DMS79 (cell line): ENCODE results near the gene RPL5.
"Not testable (repeated sequence)": the region's sequence is repeated elsewhere in the genome, so short reads cannot be mapped to it uniquely, and the experiment has no call there.

Experiments used
- DNase-seq: peaks from one replicate; lab custom pipeline; 2025; lab: John Stamatoyannopoulos, UW

The RPL5 gene

GRCh38 chr1:92831762-92832536, at the start of gene RPL5:
TSS of gene RPL5 (plus strand) at chr1:92832040. CDS start at chr1:92832115, 75 bp downstream.
- peak; percentile 94 for DNase-seq

- not testable (repeated sequence) for DNase-seq
These were observed 48.3 kb upstream of the RPL5 start for GRCh38 chr1:92783550-92783949.

GRCh38 chr1:92784021-92784638, 47.7 kb upstream of the RPL5 start:
- no peak for DNase-seq

- peak; percentile 95 for DNase-seq
These were observed 47.0 kb upstream of the RPL5 start, which contains the start of gene EVI5 for GRCh38 chr1:92784639-92785500. TSS of gene EVI5 (minus strand) at chr1:92785108. CDS start at chr1:92736546, 48,562 bp downstream.

- DNase-seq, result no peak
These were observed 45.5 kb upstream of the RPL5 start for GRCh38 chr1:92786111-92786901.

GRCh38 chr1:92790081-92790480, 41.8 kb upstream of the RPL5 start:
- no peak for DNase-seq

- DNase-seq, result no peak
These were observed 41.0 kb upstream of the RPL5 start for GRCh38 chr1:92790867-92791266.

GRCh38 chr1:92791487-92792066, 40.3 kb upstream of the RPL5 start:
- DNase-seq, result no peak

GRCh38 chr1:92792340-92792782, 39.5 kb upstream of the RPL5 start:
- no peak for DNase-seq

GRCh38 chr1:92795166-92795565, 36.7 kb upstream of the RPL5 start:
- no peak for DNase-seq

GRCh38 chr1:92797297-92797696, 34.5 kb upstream of the RPL5 start:
- no peak for DNase-seq

- DNase-seq, result no peak
These were observed 33.9 kb upstream of the RPL5 start for GRCh38 chr1:92797961-92798360.

- no peak for DNase-seq
These were observed 28.5 kb upstream of the RPL5 start for GRCh38 chr1:92803140-92803887.

GRCh38 chr1:92804721-92805201, 27.1 kb upstream of the RPL5 start:
- no peak for DNase-seq

GRCh38 chr1:92805216-92805615, 26.6 kb upstream of the RPL5 start:
- no peak for DNase-seq

GRCh38 chr1:92808381-92808780, 23.5 kb upstream of the RPL5 start:
- DNase-seq, result no peak

- no peak for DNase-seq
These were observed 15.1 kb upstream of the RPL5 start for GRCh38 chr1:92816732-92817131.

GRCh38 chr1:92817137-92817697, 14.6 kb upstream of the RPL5 start:
- no peak for DNase-seq

- no peak for DNase-seq
These were observed 13.7 kb upstream of the RPL5 start for GRCh38 chr1:92817986-92818764.
